ES-I3 (cell line): Measurements from ENCODE around the gene PLEKHG2.
A peak's percentile ranks its signal among the peaks of the same experiment; 100 is the strongest.

ENCODE experiments used
- H3K36me3 ChIP-seq: 2 replicates; pipeline ENCODE4 v1.6.1; 2013; ENCODE audit warnings: mild to moderate bottlenecking, low read length, control low read depth, moderate library complexity; ENCODE audit not compliant: insufficient read depth
- H3K4me1 ChIP-seq: 2 replicates; pipeline ENCODE4 v1.6.1; 2013; ENCODE audit warnings: mild to moderate bottlenecking, control low read depth, low read length; ENCODE audit not compliant: insufficient read depth
- H3K9ac ChIP-seq: 2 replicates; pipeline ENCODE4 v1.6.1; 2013; ENCODE audit warnings: low read depth, mild to moderate bottlenecking, low read length, moderate library complexity
- H3K9me3 ChIP-seq: 2 replicates; pipeline ENCODE4 v1.6.1; 2013; ENCODE audit warnings: mild to moderate bottlenecking, low read length, moderate library complexity; ENCODE audit not compliant: control insufficient read depth, insufficient read depth

Gene PLEKHG2

DNA sequence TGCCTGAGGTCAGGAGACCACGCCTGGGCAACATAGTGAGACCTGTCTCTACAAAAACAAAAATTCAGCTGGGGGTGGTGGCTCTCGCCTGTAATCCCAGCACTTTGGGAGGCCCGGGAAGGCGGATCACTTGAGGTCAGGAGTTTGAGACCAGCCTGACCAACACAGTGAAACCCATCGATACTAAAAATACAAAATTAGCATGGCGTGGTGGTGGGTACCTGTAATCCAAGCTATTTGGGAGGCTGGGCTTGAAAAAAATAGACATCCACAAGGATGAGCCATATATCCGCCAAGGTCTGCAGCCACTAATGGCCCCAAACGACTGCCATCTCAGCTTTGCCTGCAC lies 20.2 kb downstream of the PLEKHG2 start:
- H3K9ac ChIP-seq = no peak overlapping the region
- peaks cover 13% of the 10 kb centered on the region; the same call in 1 of the 2 replicates for H3K4me1 ChIP-seq
- H3K36me3 ChIP-seq = peaks cover 21% of the 10 kb centered on the region
- no peaks in the 10 kb centered on the region for H3K9me3 ChIP-seq

DNA sequence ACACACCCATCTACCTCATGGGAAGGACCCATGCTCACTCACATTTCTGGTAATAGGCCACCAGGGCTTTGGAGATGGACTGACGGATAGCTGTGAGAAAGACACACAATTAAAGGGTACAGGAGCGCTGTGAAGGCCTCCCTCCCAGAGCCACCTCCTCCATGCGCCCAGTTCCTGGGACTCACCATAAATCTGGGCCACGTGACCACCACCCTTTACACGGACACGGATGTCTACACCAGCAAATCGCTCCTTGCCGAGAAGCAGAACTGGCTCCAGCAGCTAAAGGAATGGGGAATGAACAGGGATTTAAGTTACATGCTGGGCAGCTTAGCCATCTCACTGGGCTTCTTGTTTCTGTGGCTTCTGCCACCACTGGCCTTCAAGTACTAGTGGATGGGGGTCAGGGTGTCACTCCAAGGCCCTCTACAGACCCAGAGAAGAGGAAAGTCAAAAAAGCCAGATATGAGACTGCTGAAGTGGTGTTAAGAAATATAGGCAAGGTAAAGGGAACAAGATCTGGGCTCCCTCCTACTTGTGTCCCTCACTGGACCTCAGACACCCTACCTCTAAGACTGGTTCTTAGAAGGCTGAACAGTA lies 21.1 kb downstream of the PLEKHG2 start:
- Histone ChIP-seq H3K4me1 (peaks cover 17% of the 10 kb centered on the region; the same call in 1 of the 2 replicates), H3K9me3 (no peaks in the 10 kb centered on the region), H3K9ac (no peak overlapping the region), H3K36me3 (peaks cover 21% of the 10 kb centered on the region)

- peaks cover 21% of the 10 kb centered on the region for H3K36me3 ChIP-seq
Observed at GRCh38 chr19:39434123-39435076, 21.9 kb downstream of the PLEKHG2 start.

DNA sequence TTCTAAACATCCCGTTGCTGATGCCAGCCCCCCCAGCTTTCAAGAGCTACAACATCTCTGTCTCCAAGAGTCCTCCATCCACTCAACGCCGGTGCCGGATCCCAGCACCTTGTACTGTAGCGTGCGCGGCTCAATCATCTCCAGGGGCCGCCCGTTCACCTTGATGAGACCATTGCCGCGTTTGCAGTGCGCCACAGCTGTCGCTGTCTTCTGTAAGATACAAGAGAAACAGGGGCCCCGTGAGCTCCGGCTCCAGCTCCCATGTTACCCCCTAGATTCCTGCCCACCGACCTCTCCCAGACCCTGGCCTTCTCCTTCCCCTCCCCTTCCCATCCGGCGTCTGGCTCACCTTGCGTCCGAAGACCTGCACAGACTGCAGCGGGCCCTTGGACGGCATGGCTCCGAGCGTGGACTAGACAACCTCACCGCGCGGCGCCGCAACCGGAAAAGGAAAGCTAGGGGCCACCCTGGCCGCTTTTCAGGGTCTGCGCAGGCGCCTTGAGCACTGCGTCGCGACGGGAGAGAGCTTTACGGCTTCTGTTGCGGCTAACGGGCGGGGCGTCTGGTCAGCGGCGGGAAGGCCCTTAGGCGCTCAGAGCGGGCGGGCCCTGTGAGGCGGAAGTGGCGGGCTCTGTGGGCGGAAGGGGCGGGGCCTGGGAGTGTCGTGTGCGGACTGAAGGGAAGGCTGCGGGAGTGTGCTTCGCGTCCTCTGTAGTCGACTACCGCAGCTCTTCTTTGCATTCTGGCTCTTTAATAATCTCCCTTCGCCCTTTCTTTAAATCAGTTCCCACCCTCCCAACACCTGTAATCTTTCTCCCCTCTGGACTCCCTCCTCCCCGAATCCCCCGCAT lies 23.3 kb downstream of the PLEKHG2 start, which contains the start of gene RPS16:
RPS16 (minus strand) TSS at position 451 of the 851 bp plus-strand sequence; CDS start at position 397, 54 bp downstream.
- peaks cover 18% of the 10 kb centered on the region; the same call in 1 of the 2 replicates for H3K4me1 ChIP-seq
- no peaks in the 10 kb centered on the region for H3K9me3 ChIP-seq
- peaks cover 21% of the 10 kb centered on the region for H3K36me3 ChIP-seq

More at GRCh38 chr19:39434123-39435076, 21.9 kb downstream of the PLEKHG2 start:
- H3K9me3 ChIP-seq = no peaks in the 10 kb centered on the region
- peaks cover 13% of the 10 kb centered on the region; the same call in 1 of the 2 replicates for H3K4me1 ChIP-seq
- H3K9ac ChIP-seq = peak overlapping the region; percentile 97

DNA sequence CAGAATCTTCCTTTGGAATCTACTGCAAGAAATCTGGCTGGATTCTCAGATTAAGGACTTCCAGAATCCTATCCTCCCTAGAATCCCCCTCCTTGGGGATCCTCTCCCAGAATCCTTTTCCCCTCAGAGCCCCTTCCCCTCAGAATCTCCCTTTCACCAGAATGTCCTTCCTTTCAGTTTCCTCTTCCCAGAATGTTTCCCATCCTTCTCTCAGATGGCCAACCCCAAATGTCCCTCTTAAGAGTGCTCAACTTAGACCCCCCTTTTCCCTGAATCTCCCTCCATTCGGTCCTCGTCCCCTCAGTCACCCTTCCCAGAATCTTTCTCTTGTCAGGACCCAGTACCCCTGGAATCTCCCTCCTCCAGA lies 23.9 kb downstream of the PLEKHG2 start:
- H3K9ac ChIP-seq = peak overlapping the region; percentile 97
- H3K4me1 ChIP-seq = peaks cover 14% of the 10 kb centered on the region; the same call in 1 of the 2 replicates
- H3K9me3 ChIP-seq = no peaks in the 10 kb centered on the region
- peaks cover 21% of the 10 kb centered on the region for H3K36me3 ChIP-seq

More for the DNA sequence above, 23.3 kb downstream of the PLEKHG2 start, which contains the start of gene RPS16:
- peak within 1 kb of the TSS; percentile 97 for H3K9ac ChIP-seq

- no peaks in the 10 kb centered on the region for H3K9me3 ChIP-seq
- no peak overlapping the region for H3K9ac ChIP-seq
- H3K36me3 ChIP-seq = peaks cover 14% of the 10 kb centered on the region
- peaks cover 14% of the 10 kb centered on the region; the same call in 1 of the 2 replicates for H3K4me1 ChIP-seq
Observed at GRCh38 chr19:39438270-39438934, 25.9 kb downstream of the PLEKHG2 start.

GRCh38 chr19:39444598-39445195 lies 32.2 kb downstream of the PLEKHG2 start:
- H3K36me3 ChIP-seq = no peaks in the 10 kb centered on the region

DNA sequence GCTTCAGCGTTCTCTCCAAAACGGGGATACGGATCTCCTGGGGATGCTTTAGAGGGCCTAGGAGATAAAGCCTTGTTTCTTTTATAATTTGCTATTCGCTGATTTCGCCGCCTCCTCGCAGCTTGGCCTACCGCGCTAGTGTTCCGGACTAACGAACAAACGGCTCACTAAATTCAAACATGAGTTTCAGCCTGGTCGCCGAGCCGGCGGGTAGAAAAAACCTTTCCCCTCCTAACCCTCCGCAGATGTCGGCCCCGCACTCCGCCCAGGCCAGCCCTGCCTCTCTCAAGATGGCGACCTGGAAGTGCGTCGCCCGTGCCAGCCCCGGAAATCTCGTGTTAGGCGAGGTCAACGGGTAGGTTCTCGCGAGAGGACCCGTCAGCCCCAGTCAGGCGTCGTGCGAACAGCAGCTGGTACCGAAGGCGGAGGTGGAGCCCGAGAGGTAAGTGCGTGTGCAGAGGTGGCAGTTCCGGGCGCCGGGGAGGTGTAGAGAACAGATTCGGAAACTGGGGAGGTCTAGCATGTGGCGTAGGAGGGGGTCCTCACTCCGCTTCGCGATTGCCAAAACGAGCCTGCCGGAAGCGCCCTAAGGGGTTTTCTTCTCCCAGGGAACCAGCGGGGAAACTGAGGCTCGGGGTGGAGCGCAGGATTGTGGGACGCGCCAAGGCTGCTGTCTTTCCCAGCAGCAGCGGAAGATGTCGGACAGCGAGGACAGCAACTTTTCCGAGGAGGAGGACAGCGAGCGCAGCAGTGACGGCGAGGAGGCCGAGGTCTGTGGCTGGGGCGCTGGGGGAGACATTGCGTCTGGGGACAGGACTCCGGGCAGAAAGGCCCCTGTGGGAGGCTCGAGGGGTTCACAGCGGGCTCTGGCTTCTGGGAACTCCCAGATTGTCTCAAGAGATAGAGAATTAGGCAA lies 33.0 kb downstream of the PLEKHG2 start, which contains the start of gene SUPT5H:
SUPT5H (plus strand) TSS at position 387 of the 916 bp plus-strand sequence; CDS start at position 696, 309 bp downstream.
- Histone ChIP-seq H3K9me3 (no peaks in the 10 kb centered on the region), H3K4me1 (no peaks in the 10 kb centered on the region; the same call in 1 of the 2 replicates), H3K36me3 (no peaks in the 10 kb centered on the region), H3K9ac (peak within 1 kb of the TSS; percentile 99)

More at GRCh38 chr19:39444598-39445195, 32.2 kb downstream of the PLEKHG2 start:
- Histone ChIP-seq H3K9ac (peak overlapping the region; percentile 99), H3K9me3 (no peaks in the 10 kb centered on the region), H3K4me1 (peaks cover 2% of the 10 kb centered on the region; the same call in 1 of the 2 replicates)

DNA sequence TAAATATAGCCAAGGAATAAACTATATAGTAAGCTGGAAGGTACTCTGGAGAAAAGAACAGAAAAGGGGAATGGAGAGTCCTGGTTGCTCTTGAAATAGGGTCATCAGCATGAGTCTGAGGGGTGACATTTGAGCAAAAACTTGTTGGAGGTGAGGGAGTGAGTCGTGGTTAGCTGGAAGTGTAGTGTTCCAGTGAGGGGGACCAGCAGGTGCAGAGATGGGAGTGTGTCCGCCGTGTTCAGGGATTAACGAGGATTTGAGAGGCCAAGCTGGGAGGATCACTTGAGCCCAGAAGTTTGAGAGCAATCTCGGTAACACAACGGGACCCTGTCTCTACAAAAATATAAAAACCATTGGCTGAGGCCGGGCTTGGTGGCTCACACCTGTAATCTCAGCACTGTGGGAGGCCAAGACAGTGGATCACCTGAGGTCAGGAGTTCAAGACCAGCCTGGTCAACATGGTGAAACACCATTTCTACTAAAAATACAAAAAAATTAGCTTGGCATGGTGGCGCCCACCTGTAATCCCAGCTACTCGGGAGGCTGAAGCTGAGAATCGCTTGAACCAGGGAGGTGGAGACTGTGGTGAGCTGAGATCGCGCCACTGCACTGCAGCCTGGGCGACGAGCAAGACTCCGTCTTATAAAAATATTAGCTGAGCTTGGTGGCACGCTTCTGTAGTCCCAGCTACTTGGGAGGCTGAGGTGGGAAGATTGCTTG lies 34.1 kb downstream of the PLEKHG2 start:
- Histone ChIP-seq H3K4me1 (no peaks in the 10 kb centered on the region; the same call in 1 of the 2 replicates), H3K9me3 (no peaks in the 10 kb centered on the region), H3K36me3 (no peaks in the 10 kb centered on the region), H3K9ac (peak overlapping the region; percentile 99)

GRCh38 chr19:39448271-39448670 lies 35.8 kb downstream of the PLEKHG2 start:
- H3K36me3 ChIP-seq = no peaks in the 10 kb centered on the region; the same call in 1 of the 2 replicates
- H3K9me3 ChIP-seq = no peaks in the 10 kb centered on the region
- H3K4me1 ChIP-seq = no peaks in the 10 kb centered on the region; the same call in 1 of the 2 replicates
- no peak overlapping the region for H3K9ac ChIP-seq

GRCh38 chr19:39449116-39449797 lies 36.8 kb downstream of the PLEKHG2 start:
- H3K4me1 ChIP-seq = no peaks in the 10 kb centered on the region; the same call in 1 of the 2 replicates
- peaks cover 5% of the 10 kb centered on the region; the same call in 1 of the 2 replicates for H3K36me3 ChIP-seq
- no peaks in the 10 kb centered on the region for H3K9me3 ChIP-seq
- no peak overlapping the region for H3K9ac ChIP-seq
